PFSK-1 (cell line): ENCODE measurements around the gene FAM120AOS.

Experiments
- FOXP2 ChIP-seq: optimal IDR thresholded peaks from 2 replicates; pipeline ENCODE3; 2011; ENCODE audit warnings: borderline replicate concordance, control low read depth, inconsistent platforms; ENCODE audit not compliant: insufficient read depth; ENCODE audit errors: extremely low read length, extremely low read depth
- POLR2AphosphoS5 ChIP-seq: IDR thresholded peaks from 2 replicates; pipeline ENCODE4 v1.6.1; 2012; ENCODE audit warnings: low read depth, mild to moderate bottlenecking, control low read depth, low read length, moderate library complexity
- REST ChIP-seq, 2 experiments: IDR thresholded peaks; 2 replicates each; pipeline versions ENCODE4 v1.6.1 to v1.8.0; 2011 to 2012; ENCODE audit warnings: low read depth in 2 of 2, low read length in 2 of 2, control low read depth in 1 of 2, inconsistent platforms in 1 of 2, mild to moderate bottlenecking in 1 of 2, moderate library complexity in 1 of 2; ENCODE audit not compliant: insufficient read depth in 1 of 2
- SIN3A ChIP-seq: IDR thresholded peaks from 2 replicates; pipeline ENCODE4 v1.6.1; 2012; ENCODE audit warnings: mild to moderate bottlenecking, low read length, moderate library complexity, borderline replicate concordance; ENCODE audit not compliant: insufficient read depth
- TAF1 ChIP-seq: IDR thresholded peaks from 2 replicates; pipeline ENCODE4 v1.6.1; 2012; ENCODE audit warnings: low read length, control low read depth, borderline replicate concordance; ENCODE audit not compliant: insufficient read depth

- TF ChIP-seq REST (IDR thresholded peaks at IDR 0.05; ENCODE audit: insufficient read depth in 1 of 2, low read depth in 2 of 2, low read length in 2 of 2) (no peak), POLR2AphosphoS5 (no peak), TAF1 (no peak), SIN3A (no peak), FOXP2 (no peak)
These were observed 32.9 kb upstream of the FAM120AOS start for GRCh38 chr9:93486268-93486667.
